ACC112 (cell line): ENCODE results near the gene ST8SIA1.
A peak's percentile ranks its signal among the peaks of the same experiment; 100 is the strongest.

Experiments used
- H2AFZ ChIP-seq: fragments of 200-600 bp; sonication (generic); one replicate; pipeline ENCODE4 v1.6.0; 2017; ENCODE audit warnings: antibody characterized with exemption, low read length; ENCODE audit not compliant: unreplicated experiment
- H3K27ac ChIP-seq: fragments of 200-600 bp; sonication (generic); 2 replicates; pipeline ENCODE4 v1.5.1; 2014; ENCODE audit warnings: low read depth, mild to moderate bottlenecking, antibody characterized with exemption, low read length, moderate library complexity
- H3K27me3 ChIP-seq: fragments of 200-600 bp; sonication (generic); 2 replicates; pipeline ENCODE4 v1.6.1; 2014; ENCODE audit warnings: mild to moderate bottlenecking, antibody characterized with exemption, low read length, moderate library complexity, mixed read lengths; ENCODE audit not compliant: insufficient read depth
- H3K36me3 ChIP-seq: fragments of 200-600 bp; sonication (generic); 2 replicates; pipeline ENCODE4 v1.6.1; 2016; ENCODE audit warnings: mild to moderate bottlenecking, antibody characterized with exemption, low read length, moderate library complexity, mixed read lengths; ENCODE audit not compliant: insufficient read depth
- H3K4me1 ChIP-seq: fragments of 200-600 bp; sonication (generic); one replicate; pipeline ENCODE4 v1.6.1; 2016; ENCODE audit warnings: low read length, mixed read lengths; ENCODE audit not compliant: insufficient read depth, unreplicated experiment, control insufficient read depth
- H3K4me3 ChIP-seq: fragments of 200-600 bp; sonication (generic); 2 replicates; pipeline ENCODE4 v1.5.1; 2014; ENCODE audit warnings: mild to moderate bottlenecking, low read depth, low read length
- H3K79me2 ChIP-seq: fragments of 200-600 bp; sonication (generic); one replicate; pipeline ENCODE4 v1.6.0; 2016; ENCODE audit warnings: low read length; ENCODE audit not compliant: control insufficient read depth, unreplicated experiment, insufficient read depth

Gene ST8SIA1

GRCh38 chr12:22310275-22310674, 24.2 kb downstream of the ST8SIA1 start:
- Histone ChIP-seq H3K27me3 (peaks cover 53% of the 10 kb centered on the region), H3K79me2 (no peaks in the 10 kb centered on the region), H3K4me3 (no peak overlapping the region), H2AFZ (no peak overlapping the region), H3K4me1 (no peaks in the 10 kb centered on the region), H3K27ac (no peak overlapping the region), H3K36me3 (no peaks in the 10 kb centered on the region)

- Histone ChIP-seq H3K36me3 (no peaks in the 10 kb centered on the region), H2AFZ (no peak overlapping the region), H3K4me3 (no peak overlapping the region), H3K4me1 (no peaks in the 10 kb centered on the region), H3K79me2 (no peaks in the 10 kb centered on the region), H3K27ac (no peak overlapping the region), H3K27me3 (peaks cover 34% of the 10 kb centered on the region)
These were observed 26.7 kb downstream of the ST8SIA1 start for GRCh38 chr12:22307811-22308210.

DNA sequence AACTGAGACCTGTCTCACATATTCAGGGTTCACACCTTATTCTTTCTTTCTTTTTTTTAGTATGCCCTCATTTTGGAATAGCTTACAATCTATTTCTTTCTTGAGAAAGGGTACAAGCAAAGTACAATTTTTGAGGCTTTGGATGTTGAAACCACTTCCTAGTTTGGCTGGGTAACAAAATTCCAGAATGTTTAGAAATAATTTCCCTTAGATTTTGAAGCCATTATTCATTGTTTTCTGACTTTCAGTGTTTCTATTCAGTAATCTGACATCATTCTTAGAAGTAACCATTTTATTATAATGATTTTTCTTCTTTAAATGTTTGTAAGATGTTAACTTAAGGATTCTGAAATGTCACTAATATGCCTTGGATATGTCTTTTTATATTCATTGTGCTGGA, 28.2 kb downstream of the ST8SIA1 start:
- Histone ChIP-seq H3K4me3 (no peak overlapping the region), H3K79me2 (no peaks in the 10 kb centered on the region), H3K36me3 (no peaks in the 10 kb centered on the region), H2AFZ (no peak overlapping the region), H3K27me3 (peaks cover 20% of the 10 kb centered on the region), H3K27ac (no peak overlapping the region), H3K4me1 (no peaks in the 10 kb centered on the region)

DNA sequence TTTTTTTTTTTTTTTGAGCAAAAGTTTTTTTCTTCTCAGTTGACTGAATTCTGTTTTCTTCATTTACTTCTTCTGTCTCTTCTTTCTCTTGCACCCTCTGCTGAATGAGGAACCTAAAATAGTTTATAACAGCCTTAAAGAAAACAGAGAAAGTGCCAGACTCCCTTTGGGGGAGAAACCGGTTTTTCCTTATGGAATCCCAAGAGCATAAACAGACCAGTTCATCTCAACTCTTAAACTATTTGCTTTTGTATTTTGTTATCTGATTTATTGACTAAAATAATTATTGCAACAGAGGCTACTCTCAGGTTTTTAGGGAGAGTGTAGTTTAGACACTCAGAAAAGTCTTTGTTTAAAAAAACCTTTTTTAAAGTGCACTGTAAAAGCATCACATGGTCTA, 30.2 kb downstream of the ST8SIA1 start:
- Histone ChIP-seq H3K79me2 (no peaks in the 10 kb centered on the region), H3K27ac (no peak overlapping the region), H3K4me3 (no peak overlapping the region), H3K36me3 (no peaks in the 10 kb centered on the region), H3K27me3 (peaks cover 7% of the 10 kb centered on the region; the same call in 1 of the 2 replicates), H3K4me1 (no peaks in the 10 kb centered on the region), H2AFZ (no peak overlapping the region)

DNA sequence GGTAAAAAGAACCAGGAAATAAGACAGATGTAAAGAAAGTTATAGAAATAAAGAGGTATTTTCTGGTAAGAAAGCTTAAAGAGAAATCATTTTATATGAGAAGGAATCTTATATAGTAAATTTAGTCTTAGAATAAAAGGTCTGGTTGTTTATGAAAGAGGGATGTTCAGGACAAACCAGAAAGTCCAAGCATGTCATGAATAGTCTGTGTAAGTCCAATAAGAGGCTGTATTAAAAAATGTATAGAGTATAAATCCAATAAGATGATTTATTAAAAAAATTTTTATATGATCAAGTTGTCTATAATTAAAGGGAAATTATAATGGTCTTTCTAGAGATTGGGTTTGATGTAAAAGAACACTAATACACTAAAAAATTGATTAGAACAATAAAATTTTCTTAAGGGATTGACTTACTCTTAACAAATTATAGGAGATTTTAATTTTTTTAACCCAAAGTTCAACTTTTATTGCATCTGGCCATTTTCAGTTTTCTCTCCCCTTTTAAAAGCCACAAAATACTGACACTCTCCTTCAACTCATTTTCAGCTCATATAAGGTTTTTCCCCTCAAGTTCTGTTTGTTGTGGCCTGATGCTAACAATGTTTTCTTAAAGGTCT, 35.1 kb downstream of the ST8SIA1 start:
- H3K36me3 ChIP-seq: no peaks in the 10 kb centered on the region

DNA sequence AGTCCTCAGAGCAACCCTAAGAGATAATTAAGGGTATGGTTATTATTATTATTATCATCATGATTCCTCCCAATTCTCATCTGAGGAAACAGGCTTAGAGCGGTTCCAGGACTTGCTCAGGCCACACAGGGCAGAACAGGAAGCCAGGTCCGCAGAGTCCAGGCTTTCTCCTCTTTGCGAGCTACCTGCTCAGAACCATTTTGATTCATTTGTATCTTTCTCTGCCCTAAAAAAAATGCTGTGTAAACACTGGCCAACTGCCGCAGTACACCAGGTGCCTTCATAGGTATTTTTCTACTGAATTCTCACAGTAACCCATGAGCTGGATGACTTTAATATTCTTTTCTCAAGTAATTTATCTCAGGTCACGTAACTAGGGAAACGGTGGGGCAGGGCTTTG, 45.3 kb downstream of the ST8SIA1 start:
- H3K4me1 ChIP-seq: peaks cover 20% of the 10 kb centered on the region
- H3K36me3 ChIP-seq: no peaks in the 10 kb centered on the region
- no peaks in the 10 kb centered on the region for H3K27me3 ChIP-seq
- no peaks in the 10 kb centered on the region for H3K79me2 ChIP-seq
- H3K27ac ChIP-seq: no peak overlapping the region
- H2AFZ ChIP-seq: no peak overlapping the region
- H3K4me3 ChIP-seq: no peak overlapping the region

More for the DNA sequence above, 35.1 kb downstream of the ST8SIA1 start:
- H3K27me3 ChIP-seq: 0 out of 2 replicates have a peak, but pooled peaks cover 3% of the 10 kb centered on the region
- no peak overlapping the region for H3K4me3 ChIP-seq
- no peak overlapping the region for H2AFZ ChIP-seq
- H3K4me1 ChIP-seq: no peaks in the 10 kb centered on the region
- H3K27ac ChIP-seq: no peak overlapping the region
- no peaks in the 10 kb centered on the region for H3K79me2 ChIP-seq

DNA sequence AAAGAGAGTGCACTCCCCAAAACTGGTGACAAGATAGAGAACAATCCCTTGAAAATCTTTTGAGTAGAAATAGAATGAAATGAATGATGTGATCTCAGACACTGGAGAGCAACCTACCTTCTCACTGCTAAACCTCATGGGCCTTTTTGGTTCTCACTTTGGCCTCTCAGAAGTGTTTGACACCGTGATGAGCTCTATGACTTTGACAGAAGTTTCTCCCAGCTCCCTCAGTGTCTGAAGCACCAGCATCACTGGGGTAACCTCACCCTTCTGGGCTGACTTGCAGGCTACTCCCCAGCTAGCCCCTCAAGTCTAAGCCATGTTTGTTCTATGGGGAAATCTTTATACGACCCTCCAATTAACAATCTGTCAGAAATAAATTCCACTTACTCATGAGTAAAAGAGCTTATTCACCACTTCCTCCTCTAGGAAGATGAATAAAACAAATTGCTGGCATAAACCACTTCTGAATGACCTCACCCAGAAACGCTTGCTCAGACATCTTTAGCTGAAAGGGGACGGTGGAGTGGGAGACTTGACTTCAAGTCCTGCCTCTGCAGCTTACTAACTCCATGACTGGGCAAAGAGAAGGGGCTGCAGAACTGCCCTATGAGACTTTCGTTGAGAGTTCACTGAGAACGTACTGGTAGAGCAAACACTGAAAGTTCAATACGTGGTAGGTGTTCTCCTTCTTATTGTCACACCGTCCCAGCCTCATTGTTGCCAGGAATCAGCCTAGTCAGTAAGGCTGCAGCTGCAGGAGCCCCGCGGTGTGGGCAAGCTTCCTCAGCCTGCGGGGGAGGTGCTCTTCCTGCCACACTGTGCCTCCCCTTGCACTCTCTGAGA, 46.5 kb downstream of the ST8SIA1 start:
- Histone ChIP-seq H3K4me3 (no peak overlapping the region), H2AFZ (no peak overlapping the region), H3K36me3 (no peaks in the 10 kb centered on the region), H3K79me2 (no peaks in the 10 kb centered on the region), H3K27ac (no peak overlapping the region), H3K27me3 (no peaks in the 10 kb centered on the region), H3K4me1 (peaks cover 28% of the 10 kb centered on the region)

DNA sequence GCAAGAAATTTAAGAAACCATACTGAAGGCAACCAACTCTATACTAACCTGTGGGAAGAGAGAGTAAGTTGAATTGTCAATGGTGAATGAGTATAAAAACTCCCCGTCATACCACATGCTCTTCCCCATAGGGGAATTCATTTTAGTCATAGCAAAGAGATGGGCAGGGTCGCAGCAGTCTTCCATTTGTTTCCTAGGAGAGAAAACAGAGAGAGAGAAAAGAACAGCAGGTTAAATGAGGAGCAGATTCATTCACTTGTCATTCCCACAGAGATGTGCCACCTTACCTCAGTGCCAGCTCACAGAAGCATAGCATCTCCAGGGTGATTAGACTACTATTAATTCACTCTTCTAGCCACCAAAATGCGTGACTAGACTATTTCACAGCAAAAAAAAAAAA, 47.4 kb downstream of the ST8SIA1 start:
- no peaks in the 10 kb centered on the region for H3K27me3 ChIP-seq
- H3K79me2 ChIP-seq: no peaks in the 10 kb centered on the region
- H3K4me1 ChIP-seq: peaks cover 34% of the 10 kb centered on the region
- H2AFZ ChIP-seq: no peak overlapping the region
- H3K27ac ChIP-seq: peak overlapping the region; percentile 26; the same call in 1 of the 2 replicates
- H3K36me3 ChIP-seq: no peaks in the 10 kb centered on the region
- no peak overlapping the region for H3K4me3 ChIP-seq

- no peak overlapping the region for H3K4me3 ChIP-seq
- H3K27ac ChIP-seq: peak overlapping the region; percentile 26; the same call in 1 of the 2 replicates
- no peaks in the 10 kb centered on the region for H3K79me2 ChIP-seq
- no peaks in the 10 kb centered on the region for H3K36me3 ChIP-seq
- H2AFZ ChIP-seq: no peak overlapping the region
- no peaks in the 10 kb centered on the region for H3K27me3 ChIP-seq
- peaks cover 36% of the 10 kb centered on the region for H3K4me1 ChIP-seq
These were observed 47.9 kb downstream of the ST8SIA1 start for GRCh38 chr12:22286569-22286968.

DNA sequence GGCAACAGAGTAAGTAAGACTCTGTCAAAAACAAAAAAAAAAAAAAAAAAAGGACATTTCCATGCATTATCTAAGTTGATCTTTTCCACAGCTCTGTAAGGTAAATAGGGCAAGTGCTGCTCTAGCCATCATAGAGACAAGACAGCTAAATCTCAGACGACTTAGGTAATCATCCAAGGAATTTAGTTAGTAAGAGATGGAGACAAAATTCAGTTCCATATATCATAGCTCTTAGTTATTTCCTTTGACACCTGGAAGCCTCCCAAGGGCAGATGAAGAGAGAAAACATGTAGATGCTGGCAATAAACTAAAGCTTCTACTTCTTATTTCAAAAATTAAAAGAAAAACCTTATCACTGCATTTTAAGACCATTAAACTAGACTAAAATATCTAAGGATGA, 48.7 kb downstream of the ST8SIA1 start:
- Histone ChIP-seq H3K36me3 (no peaks in the 10 kb centered on the region), H3K27ac (no peak overlapping the region), H2AFZ (no peak overlapping the region), H3K79me2 (no peaks in the 10 kb centered on the region), H3K27me3 (no peaks in the 10 kb centered on the region), H3K4me1 (peaks cover 36% of the 10 kb centered on the region), H3K4me3 (no peak overlapping the region)

DNA sequence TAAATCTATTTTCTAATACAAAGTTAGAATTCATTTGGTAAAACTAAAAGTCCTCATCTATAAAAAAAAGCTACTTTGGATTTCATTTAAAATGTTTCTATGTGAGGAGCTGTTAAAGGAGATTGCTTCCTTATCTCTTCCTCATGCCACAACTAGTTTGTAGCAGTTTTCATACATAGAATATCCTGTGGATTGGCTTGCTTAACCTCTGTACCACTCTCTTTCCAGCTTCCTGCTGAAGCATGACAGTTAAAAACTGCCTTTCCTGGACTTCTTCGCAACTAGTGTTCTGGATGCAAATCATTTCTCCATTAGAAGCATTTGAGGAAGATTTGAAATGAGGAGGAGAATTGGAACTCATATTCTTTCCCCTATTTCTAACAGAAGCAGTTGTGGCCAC, 49.6 kb downstream of the ST8SIA1 start:
- no peaks in the 10 kb centered on the region for H3K36me3 ChIP-seq
- H2AFZ ChIP-seq: no peak overlapping the region
- no peaks in the 10 kb centered on the region for H3K27me3 ChIP-seq
- H3K79me2 ChIP-seq: no peaks in the 10 kb centered on the region
- peaks cover 36% of the 10 kb centered on the region for H3K4me1 ChIP-seq
- no peak overlapping the region for H3K4me3 ChIP-seq
- no peak overlapping the region for H3K27ac ChIP-seq
